ENCODE measurements around the gene CNOT6.
"Not testable (repeated sequence)": the region's sequence is repeated elsewhere in the genome, so short reads cannot be mapped to it uniquely, and the experiment has no call there.

GRCh38 chr5:180515974-180516373, 21.8 kb downstream of the CNOT6 start:
- TF ChIP-seq CTCF, POLR2A (IDR thresholded peaks at IDR 0.05): not testable (repeated sequence)

All from thyroid gland (tissue), 4 donors.